Measurements from ENCODE around the gene TMEM205.
"Not testable (repeated sequence)": the region's sequence is repeated elsewhere in the genome, so short reads cannot be mapped to it uniquely, and the experiment has no call there.

Gene TMEM205

GRCh38 chr19:11370744-11371143 is 24.7 kb upstream of the TMEM205 start:
- no peak for DNase-seq

DNA sequence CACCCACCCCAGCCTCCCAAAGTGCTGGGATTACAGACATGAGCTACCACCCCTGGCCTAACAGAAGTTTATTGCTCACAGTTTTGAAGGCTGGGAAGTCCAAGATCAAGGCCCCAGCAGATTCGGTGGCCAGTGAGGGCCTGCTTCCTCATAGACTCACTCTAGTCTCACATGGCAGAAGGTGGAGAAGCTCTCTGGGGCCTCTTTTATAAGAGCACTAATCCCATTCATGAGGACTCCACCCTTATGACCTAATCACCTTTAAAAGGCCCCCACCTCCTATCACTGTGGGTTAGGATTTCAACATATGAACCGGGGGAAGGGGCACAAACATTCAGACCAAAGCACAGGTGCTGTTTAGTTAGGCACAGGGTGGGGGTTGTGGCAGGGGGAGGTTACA is 21.5 kb upstream of the TMEM205 start:
- DNase-seq = no peak

DNA sequence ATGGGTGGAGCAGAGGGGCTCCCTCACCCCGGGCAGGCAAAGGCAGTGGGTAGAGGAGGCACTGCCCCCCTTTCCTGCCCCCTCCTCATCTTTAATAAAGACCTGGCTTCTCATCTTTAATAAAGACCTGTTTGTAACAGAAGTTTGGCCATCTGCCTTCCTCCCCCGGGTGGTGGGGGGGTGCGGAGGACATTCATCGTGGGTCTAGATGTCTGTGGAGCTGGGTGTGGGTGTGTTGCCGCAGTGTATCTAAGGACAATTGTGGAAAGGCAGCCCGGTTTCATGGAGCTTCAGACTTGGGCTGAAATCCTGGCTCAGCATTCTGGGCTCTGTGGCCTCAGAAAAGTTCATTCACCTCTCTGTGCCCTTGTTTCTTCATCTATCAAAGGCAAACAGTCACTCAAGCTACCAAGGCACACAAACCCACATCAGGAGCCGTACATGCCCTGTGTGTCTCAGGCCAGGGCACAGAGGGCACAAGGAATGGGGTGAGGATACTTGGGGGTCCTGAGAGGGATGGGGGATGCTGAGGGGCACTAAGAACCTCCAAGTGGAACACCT is 19.6 kb upstream of the TMEM205 start:
- DNase-seq = no peak

DNA sequence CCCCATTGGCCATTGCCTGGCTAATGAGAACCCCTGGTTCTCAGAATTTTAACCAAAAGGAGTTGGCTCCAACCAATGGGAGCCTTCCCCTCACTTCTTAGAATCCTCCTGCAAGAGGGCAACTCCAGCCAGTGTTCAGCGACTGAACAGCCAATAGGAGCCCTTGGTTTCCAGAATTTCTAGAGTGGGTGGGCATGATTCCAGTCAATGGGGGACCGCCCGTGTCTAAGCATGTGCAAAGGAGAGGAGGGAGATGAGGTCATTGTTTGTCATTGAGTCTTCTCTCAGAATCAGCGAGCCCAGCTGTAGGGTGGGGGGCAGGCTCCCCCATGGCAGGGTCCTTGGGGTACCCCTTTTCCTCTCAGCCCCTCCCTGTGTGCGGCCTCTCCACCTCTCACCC is 18.9 kb upstream of the TMEM205 start:
- no peak for DNase-seq

DNA sequence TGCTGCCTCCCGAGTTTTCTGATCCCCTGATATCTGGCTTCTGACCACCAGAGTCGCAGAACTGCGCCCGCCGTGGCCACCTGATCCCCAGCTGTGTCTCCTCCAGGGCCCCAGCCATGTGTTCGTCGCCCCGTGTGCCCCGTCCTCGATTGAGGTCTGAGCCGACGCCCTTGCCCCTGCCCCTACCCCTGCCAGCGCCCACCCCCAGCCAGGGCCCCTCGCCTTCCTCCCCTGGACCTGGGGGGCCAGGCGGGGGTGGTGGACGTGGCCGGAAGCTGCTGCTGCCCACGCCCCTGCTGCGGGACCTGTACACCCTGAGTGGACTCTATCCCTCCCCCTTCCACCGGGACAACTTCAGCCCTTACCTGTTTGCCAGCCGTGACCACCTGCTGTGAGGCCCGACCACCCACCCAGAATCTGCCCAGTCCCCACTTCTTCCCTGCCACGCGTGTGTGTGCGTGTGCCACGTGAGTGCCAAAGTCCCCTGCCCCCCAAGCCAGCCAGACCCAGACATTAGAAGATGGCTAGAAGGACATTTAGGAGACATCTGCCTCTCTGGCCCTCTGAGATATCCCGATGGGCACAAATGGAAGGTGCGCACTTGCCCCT is 18.3 kb upstream of the TMEM205 start:
- no peak for DNase-seq

GRCh38 chr19:11363881-11364280 is 17.8 kb upstream of the TMEM205 start:
- DNase-seq = no peak

- DNase-seq = no peak
Measured at GRCh38 chr19:11361771-11362731, 16.0 kb upstream of the TMEM205 start.

DNA sequence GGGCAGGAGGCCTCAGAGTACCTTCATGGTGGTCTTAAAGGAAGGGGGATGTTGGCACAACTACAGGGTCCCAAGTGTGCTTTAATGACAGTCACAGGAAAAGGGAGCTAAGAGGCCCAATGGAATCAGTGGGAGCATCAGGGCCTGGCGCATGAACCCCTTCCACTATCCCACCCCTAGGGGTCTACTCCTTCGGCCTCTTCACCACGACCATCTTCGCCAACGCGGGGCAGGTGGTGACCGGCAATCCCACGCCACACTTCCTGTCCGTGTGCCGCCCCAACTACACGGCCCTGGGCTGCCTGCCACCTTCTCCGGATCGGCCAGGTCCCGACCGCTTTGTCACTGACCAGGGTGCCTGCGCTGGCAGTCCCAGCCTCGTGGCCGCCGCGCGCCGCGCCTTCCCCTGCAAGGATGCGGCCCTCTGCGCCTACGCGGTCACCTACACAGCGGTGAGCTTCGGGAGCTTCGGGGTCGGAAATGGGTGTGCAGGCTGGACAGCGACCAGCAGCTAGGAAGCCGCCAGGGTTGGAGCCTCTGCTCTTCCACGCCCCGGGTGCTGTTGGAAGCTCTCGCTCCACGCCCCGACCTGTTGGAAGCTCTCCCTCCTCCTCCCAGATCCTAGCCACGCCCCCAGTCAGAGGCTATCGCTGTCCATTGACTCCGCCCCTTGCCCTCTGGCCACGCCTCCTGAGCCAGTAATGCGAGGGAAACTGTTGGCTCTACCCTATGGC is 15.1 kb upstream of the TMEM205 start:
- DNase-seq = no peak

DNA sequence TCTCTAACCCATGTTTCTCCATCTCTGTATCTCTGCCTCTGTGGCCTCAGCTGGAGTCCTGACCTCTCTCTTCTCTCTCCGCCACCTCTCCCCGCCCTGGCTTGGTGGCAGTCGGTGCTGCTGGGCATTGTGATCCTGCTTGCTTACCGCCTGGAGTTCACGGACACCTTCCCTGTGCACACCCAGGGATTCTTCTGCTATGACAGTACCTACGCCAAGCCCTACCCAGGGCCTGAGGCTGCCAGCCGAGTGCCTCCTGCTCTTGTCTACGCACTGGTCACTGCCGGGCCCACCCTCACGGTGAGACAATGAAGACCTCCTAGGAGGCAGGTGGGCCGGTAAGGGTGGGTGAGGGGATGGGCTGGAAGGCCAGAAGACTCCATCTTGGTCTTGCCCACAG is 13.4 kb upstream of the TMEM205 start:
- DNase-seq = no peak

DNA sequence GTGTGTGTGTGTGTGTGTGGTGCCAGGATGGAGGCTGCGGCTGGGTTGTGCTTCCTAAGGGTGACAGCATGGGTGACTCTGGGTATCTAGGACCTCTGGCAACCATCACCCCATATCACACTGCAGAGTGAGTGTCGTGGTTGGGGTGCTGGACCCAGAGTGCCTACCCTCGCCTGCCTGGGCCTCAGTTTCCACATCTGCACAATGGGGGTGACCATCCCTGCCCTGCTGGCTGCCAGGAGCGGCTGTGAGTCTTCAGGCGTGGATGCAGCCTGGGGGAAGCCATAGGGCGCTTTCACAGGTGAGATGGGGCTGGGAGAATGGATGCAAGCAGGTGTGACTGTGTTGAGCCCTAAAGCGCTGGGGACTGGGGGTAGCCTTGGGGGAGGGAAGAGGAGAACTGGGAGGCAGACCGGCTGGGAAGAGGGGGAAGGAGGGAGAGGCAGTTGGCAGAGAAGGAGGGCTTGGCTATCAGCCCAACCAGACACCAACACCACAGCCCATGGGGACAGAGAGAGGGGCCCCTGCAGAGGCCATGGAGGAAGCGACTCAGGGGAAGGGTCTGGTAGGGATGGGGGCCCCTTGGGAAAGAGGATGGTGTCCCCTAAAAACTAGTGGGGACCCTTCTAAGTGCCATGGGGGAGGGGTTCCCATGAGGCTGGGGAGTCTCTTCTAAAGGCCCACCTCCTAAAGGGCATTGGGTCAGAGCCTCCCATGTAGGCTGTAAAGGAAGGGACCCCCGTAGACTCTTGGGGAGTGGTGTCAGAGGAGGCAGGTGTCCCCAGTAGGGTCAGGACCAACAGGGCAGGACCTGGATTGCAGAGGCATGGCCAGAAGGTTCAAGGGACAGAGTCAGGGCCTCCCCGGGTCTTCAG is 10.8 kb upstream of the TMEM205 start:
- no peak for DNase-seq

DNA sequence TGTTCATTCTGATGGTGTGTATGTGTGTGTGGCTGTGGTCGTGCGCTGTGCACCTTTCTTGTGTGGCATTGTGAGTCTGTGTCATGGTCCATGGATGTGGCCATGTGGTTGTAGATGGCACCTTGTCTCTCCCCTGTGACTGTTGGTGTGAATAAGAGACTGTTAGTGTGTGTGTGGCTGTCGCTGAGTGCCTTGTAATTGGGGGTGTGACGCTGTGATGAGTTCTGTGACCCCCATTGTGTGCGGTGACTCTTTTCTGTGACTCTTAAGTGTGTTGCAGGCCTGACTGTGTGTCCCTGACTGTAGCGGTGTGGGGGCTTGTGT is 10.0 kb upstream of the TMEM205 start:
- DNase-seq = no peak

DNA sequence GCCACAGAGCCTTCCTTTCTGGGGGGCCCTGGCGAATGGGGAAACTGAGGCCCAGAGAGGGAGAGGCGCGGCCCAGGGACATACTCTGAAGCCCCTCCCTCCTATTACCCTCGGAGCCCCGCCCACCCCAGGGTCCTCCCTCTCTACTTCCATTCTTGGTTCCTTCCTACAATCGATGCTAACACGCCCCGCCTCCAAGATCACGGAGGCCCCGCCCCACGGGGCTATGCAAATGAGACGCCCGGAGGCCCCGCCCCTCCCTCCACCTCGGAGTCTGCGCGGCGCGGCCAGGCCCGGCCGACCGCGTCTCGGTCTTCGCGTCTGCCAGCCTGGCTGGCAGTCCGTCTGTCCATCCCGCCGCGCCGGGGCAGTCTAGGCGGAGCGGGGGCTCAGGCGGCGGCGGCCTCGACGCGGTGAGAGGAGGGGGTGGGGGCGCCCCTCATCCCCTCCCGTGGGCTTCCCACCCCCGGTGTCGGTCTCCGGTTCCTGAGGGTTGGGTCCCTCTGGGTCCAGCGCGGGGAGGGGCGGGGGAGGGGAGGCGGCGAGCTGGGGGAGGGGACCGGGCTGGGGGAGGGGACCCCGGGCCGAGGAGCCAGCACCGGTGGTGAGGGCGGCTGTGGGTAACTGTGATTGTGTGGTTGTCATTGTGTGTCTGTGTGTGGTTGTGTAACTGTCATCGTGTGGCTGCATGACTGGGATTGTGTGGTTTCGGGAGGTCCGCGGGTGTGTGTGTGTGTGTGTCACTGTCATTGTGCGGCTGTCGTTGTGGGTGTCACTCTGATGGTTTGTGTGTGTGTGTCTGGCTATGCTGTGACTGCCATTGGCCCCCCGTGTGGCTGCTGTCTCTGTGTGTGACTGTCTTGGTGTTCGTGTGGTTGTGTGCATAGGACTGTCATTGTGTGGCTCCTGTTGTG is 9.3 kb upstream of the TMEM205 start, which contains the start of gene PLPPR2:
Gene PLPPR2, plus strand, starts transcription at position 273 of the 914 bp plus-strand sequence. CDS start 2,242 bp downstream, outside the sequence.
- peak; percentile 56 for DNase-seq

DNA sequence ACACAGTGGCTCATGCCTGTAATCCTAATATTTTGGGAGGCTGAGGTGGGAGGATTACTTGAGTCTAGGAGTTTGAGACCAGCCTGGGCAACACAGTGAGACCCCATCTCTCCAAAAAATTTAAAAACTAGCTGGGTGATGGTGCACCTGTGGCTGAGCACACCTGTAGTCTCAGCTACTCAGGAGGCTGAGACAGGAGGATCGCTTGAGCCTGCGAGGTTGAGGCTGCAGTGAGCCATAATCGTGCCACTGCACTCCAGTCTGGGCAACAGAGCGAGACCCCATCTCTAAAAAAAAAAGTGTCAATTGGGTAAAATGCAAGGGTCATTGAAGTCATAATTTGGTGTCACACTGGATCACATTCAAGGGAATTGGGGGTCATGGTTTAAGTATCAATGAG is 8.0 kb upstream of the TMEM205 start:
- not testable (repeated sequence) for DNase-seq

- DNase-seq = no peak
Measured at GRCh38 chr19:11349171-11349570, 3.1 kb upstream of the TMEM205 start.

DNA sequence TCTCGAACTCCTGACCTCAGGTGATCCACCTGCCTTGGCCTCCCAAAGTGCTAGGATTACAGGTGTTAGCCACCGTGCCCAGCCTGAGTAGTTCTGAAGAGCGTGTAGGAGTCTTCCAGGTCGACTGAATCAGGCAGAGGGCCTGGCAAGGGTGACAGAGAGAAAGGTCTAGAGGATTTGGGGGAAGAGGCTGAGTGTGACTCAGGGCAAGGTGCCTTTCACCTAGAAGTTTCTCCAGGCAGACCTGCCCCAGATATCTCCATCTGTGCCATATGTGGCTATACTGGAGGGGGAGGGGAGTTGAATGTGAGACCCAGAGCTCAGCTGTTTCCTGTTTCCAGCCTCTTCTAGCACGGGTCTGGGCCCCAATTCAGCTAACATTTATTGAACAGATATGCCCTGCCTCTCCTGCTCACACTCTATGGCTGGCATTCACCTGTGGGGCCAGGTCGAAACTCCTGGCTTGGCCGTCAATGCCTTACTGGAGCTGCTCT is 1.5 kb upstream of the TMEM205 start:
- no peak for DNase-seq

- no peak for DNase-seq
Measured at GRCh38 chr19:11345122-11345803, 805 bp downstream of the TMEM205 start.

GRCh38 chr19:11342429-11342828 is 3.6 kb downstream of the TMEM205 start:
- no peak for DNase-seq

- DNase-seq = not testable (repeated sequence)
Measured at GRCh38 chr19:11340099-11340467, 6.0 kb downstream of the TMEM205 start.

DNA sequence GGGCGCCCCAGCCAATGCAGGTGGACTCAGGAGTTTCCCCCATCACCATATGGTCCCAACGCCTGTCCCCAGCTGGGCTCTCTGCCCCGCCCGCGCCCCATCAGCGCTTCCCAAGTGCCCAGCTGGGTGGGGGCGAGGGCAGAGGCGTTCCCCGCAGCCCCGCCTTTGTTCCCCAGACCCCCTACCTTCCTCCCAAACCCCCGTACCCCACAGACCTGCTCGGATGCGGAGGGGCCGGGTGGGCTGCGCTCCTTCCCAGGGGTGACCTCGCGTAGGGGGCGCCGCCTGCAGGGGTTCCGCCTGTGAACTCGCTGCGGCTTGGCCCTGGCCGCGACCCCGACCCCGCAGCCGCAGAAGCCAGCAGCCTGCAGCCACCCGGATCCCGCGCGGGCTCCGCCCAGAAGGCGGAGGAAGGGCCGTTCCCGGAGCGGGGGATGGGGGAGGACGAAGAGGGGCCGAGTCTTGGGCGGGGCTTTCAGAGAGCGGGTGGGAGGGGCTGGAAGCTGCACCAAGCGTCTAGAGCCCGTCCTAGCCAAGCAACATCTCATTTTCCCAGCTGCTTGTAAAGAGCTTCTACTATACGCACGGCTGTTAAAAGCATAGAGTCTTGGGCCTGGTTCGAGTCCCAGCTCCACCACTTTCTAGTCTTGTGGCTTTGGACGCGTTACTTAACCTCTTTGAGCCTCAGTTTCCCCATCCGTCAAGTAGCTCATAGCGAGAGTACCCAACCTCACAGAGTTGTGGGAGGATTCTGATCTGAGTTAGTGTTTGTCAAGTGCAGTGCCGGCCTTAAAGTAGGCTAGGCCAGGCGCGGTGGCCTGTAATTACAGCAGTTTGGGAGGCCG is 6.6 kb downstream of the TMEM205 start, which contains the start of gene RAB3D:
Gene RAB3D, minus strand, starts transcription at position 404 of the 845 bp plus-strand sequence. CDS start 2,258 bp downstream, outside the sequence.
- peak; percentile 14 for DNase-seq
